Measurements from ENCODE around the gene INPP5A. TPM values are rescaled to one million over a fixed set of nuclear protein-coding genes. Genes with fewer than 3 reads are reported as not detected.
"Not testable (repeated sequence)": the region's sequence is repeated elsewhere in the genome, so short reads cannot be mapped to it uniquely, and the experiment has no call there.

The INPP5A gene
- total RNA-seq, 1 donor from 2014 or later: 36.4 TPM

- TF ChIP-seq CTCF (IDR thresholded peaks at IDR 0.05): no peak
- Mint-ChIP-seq H3K36me3 (ENCODE audit: unreplicated experiment) (no peaks in the 10 kb centered on the region), H3K27ac (ENCODE audit: unreplicated experiment) (no peak overlapping the region), H3K4me3 (ENCODE audit: unreplicated experiment) (no peak overlapping the region), H3K4me1 (ENCODE audit: unreplicated experiment) (peaks cover 8% of the 10 kb centered on the region), H3K9me3 (ENCODE audit: unreplicated experiment) (no peaks in the 10 kb centered on the region), H3K27me3 (ENCODE audit: unreplicated experiment) (no peaks in the 10 kb centered on the region)
- DNase-seq (ENCODE audit: extremely low spot score, unreplicated experiment): no peak
These were observed 33.4 kb downstream of the INPP5A start for GRCh38 chr10:132570771-132571649.

- no peaks in the 10 kb centered on the region for H3K36me3 Mint-ChIP-seq (ENCODE audit: unreplicated experiment)
- H3K4me1 Mint-ChIP-seq (ENCODE audit: unreplicated experiment): peaks cover 8% of the 10 kb centered on the region
- no peaks in the 10 kb centered on the region for H3K9me3 Mint-ChIP-seq (ENCODE audit: unreplicated experiment)
- H3K27me3 Mint-ChIP-seq (ENCODE audit: unreplicated experiment): no peaks in the 10 kb centered on the region
- H3K4me3 Mint-ChIP-seq (ENCODE audit: unreplicated experiment): peak overlapping the region; percentile 35
- DNase-seq (ENCODE audit: extremely low spot score, unreplicated experiment): peak; percentile 85
- no peak overlapping the region for H3K27ac Mint-ChIP-seq (ENCODE audit: unreplicated experiment)
- no peak for TF ChIP-seq CTCF (IDR thresholded peaks at IDR 0.05)
These were observed 34.3 kb downstream of the INPP5A start for GRCh38 chr10:132571650-132572544.

GRCh38 chr10:132572545-132572937, 35.0 kb downstream of the INPP5A start:
- H3K27me3 Mint-ChIP-seq (ENCODE audit: unreplicated experiment): no peaks in the 10 kb centered on the region
- no peaks in the 10 kb centered on the region for H3K9me3 Mint-ChIP-seq (ENCODE audit: unreplicated experiment)
- peak; percentile 82 for DNase-seq (ENCODE audit: extremely low spot score, unreplicated experiment)
- H3K27ac Mint-ChIP-seq (ENCODE audit: unreplicated experiment): no peak overlapping the region
- no peak overlapping the region for H3K4me3 Mint-ChIP-seq (ENCODE audit: unreplicated experiment)
- H3K4me1 Mint-ChIP-seq (ENCODE audit: unreplicated experiment): peaks cover 12% of the 10 kb centered on the region
- TF ChIP-seq CTCF (IDR thresholded peaks at IDR 0.05): no peak
- no peaks in the 10 kb centered on the region for H3K36me3 Mint-ChIP-seq (ENCODE audit: unreplicated experiment)

GRCh38 chr10:132572946-132573345, 35.4 kb downstream of the INPP5A start:
- H3K27ac Mint-ChIP-seq (ENCODE audit: unreplicated experiment); H3K4me3 Mint-ChIP-seq (ENCODE audit: unreplicated experiment); H3K36me3 Mint-ChIP-seq (ENCODE audit: unreplicated experiment); H3K9me3 Mint-ChIP-seq (ENCODE audit: unreplicated experiment); H3K27me3 Mint-ChIP-seq (ENCODE audit: unreplicated experiment); DNase-seq (ENCODE audit: extremely low spot score, unreplicated experiment): not testable (repeated sequence)
- peaks cover 12% of the 10 kb centered on the region for H3K4me1 Mint-ChIP-seq (ENCODE audit: unreplicated experiment)

- TF ChIP-seq CTCF (IDR thresholded peaks at IDR 0.05): no peak
- Mint-ChIP-seq H3K27ac (ENCODE audit: unreplicated experiment) (no peak overlapping the region), H3K4me3 (ENCODE audit: unreplicated experiment) (no peak overlapping the region), H3K4me1 (ENCODE audit: unreplicated experiment) (peaks cover 15% of the 10 kb centered on the region), H3K36me3 (ENCODE audit: unreplicated experiment) (no peaks in the 10 kb centered on the region), H3K9me3 (ENCODE audit: unreplicated experiment) (no peaks in the 10 kb centered on the region), H3K27me3 (ENCODE audit: unreplicated experiment) (no peaks in the 10 kb centered on the region)
- no peak for DNase-seq (ENCODE audit: extremely low spot score, unreplicated experiment)
These were observed 36.7 kb downstream of the INPP5A start for GRCh38 chr10:132574288-132574687.

Data from osteocyte (in vitro differentiated cells).